Measurements from ENCODE around the gene FBXO34.

The FBXO34 gene

GRCh38 chr14:55270832-55271571 lies at the start of gene FBXO34:
Gene FBXO34 (plus strand): TSS chr14:55271421. CDS start chr14:55350391, 78,970 bp downstream.
- DNase-seq (ENCODE audit: low spot score), result peak; percentile 97

GRCh38 chr14:55221968-55222367 lies 49.3 kb upstream of the FBXO34 start:
- DNase-seq (ENCODE audit: low spot score), result no peak

GRCh38 chr14:55223364-55223763 lies 47.9 kb upstream of the FBXO34 start:
- no peak for DNase-seq (ENCODE audit: low spot score)

GRCh38 chr14:55228261-55228660 lies 43.0 kb upstream of the FBXO34 start:
- DNase-seq (ENCODE audit: low spot score), result no peak

- DNase-seq (ENCODE audit: low spot score), result no peak
These were observed 37.6 kb upstream of the FBXO34 start for GRCh38 chr14:55233591-55233990.

- DNase-seq (ENCODE audit: low spot score), result no peak
These were observed 33.1 kb upstream of the FBXO34 start for GRCh38 chr14:55238019-55238680.

- no peak for DNase-seq (ENCODE audit: low spot score)
These were observed 31.9 kb upstream of the FBXO34 start for GRCh38 chr14:55239320-55239719.

GRCh38 chr14:55240526-55241178 lies 30.6 kb upstream of the FBXO34 start:
- no peak for DNase-seq (ENCODE audit: low spot score)

- DNase-seq (ENCODE audit: low spot score), result no peak
These were observed 29.5 kb upstream of the FBXO34 start for GRCh38 chr14:55241673-55242072.

- no peak for DNase-seq (ENCODE audit: low spot score)
These were observed 27.8 kb upstream of the FBXO34 start for GRCh38 chr14:55243386-55243785.

- DNase-seq (ENCODE audit: low spot score), result no peak
These were observed 27.4 kb upstream of the FBXO34 start for GRCh38 chr14:55243813-55244212.

- peak; percentile 26 for DNase-seq (ENCODE audit: low spot score)
These were observed 25.5 kb upstream of the FBXO34 start for GRCh38 chr14:55245657-55246268.

- DNase-seq (ENCODE audit: low spot score), result no peak
These were observed 22.8 kb upstream of the FBXO34 start for GRCh38 chr14:55248411-55248810.

GRCh38 chr14:55249423-55249822 lies 21.8 kb upstream of the FBXO34 start:
- no peak for DNase-seq (ENCODE audit: low spot score)

- no peak for DNase-seq (ENCODE audit: low spot score)
These were observed 17.9 kb upstream of the FBXO34 start for GRCh38 chr14:55253276-55253675.

- DNase-seq (ENCODE audit: low spot score), result no peak
These were observed 16.6 kb upstream of the FBXO34 start for GRCh38 chr14:55254581-55254980.

- no peak for DNase-seq (ENCODE audit: low spot score)
These were observed 15.2 kb upstream of the FBXO34 start for GRCh38 chr14:55255979-55256378.

GRCh38 chr14:55256586-55256985 lies 14.6 kb upstream of the FBXO34 start:
- DNase-seq (ENCODE audit: low spot score), result no peak

GRCh38 chr14:55265197-55265596 lies 6.0 kb upstream of the FBXO34 start:
- DNase-seq (ENCODE audit: low spot score), result no peak

GRCh38 chr14:55267820-55268219 lies 3.4 kb upstream of the FBXO34 start:
- DNase-seq (ENCODE audit: low spot score), result no peak

GRCh38 chr14:55271572-55272298 lies 514 bp downstream of the FBXO34 start:
- DNase-seq (ENCODE audit: low spot score), result peak; percentile 65

- DNase-seq (ENCODE audit: low spot score), result no peak
These were observed 1.2 kb downstream of the FBXO34 start for GRCh38 chr14:55272387-55272786.
